CD4-positive, alpha-beta T cell (primary cell): ENCODE measurements around the gene AFAP1L1. TPM values are rescaled to one million over a fixed set of nuclear protein-coding genes. Genes with fewer than 3 reads are reported as not detected.
A peak's percentile ranks its signal among the peaks of the same experiment; 100 is the strongest.

Experiments used
- ATAC-seq: fragments of 200-7000 bp; cut with Tn5 transposase; one replicate; pipeline ENCODE4 v1.10.0; 2022; ENCODE audit warnings: mild to moderate bottlenecking; ENCODE audit not compliant: poor library complexity
- CTCF ChIA-PET: fragments of 350-600 bp; sonication (Branson Sonifier 250); formaldehyde crosslinking; loops from one replicate; lab custom pipeline; 2021; ENCODE audit warnings: antibody characterized with exemption, inconsistent platforms; lab: Charles Lee
- POLR2A ChIA-PET: fragments of 350-600 bp; sonication (Branson Sonifier 250); formaldehyde crosslinking; loops from one replicate; lab custom pipeline; 2021; ENCODE audit warnings: antibody characterized with exemption, inconsistent platforms; lab: Charles Lee
- DNase-seq, 14 experiments: peaks; one replicate each; pipeline ENCODE4 v3.0.0-alpha.2; 2013 to 2020; ENCODE audit warnings: mixed read lengths in 2 of 14
- H3K27ac ChIP-seq, 2 donors: one replicate each; pipeline versions ENCODE4 v1.5.1 to v1.7.0; 2013; ENCODE audit warnings: low read length in 2 of 2, low read depth in 1 of 2, mild to moderate bottlenecking in 1 of 2
- H3K27me3 ChIP-seq, 2 experiments: 1 replicate in 1 of 2; 2 replicates in 1 of 2; pipeline versions ENCODE4 v1.6.1 to v1.7.0; 2013; ENCODE audit warnings: low read length in 2 of 2, control low read depth in 1 of 2, mild to moderate bottlenecking in 1 of 2, moderate library complexity in 1 of 2; ENCODE audit not compliant: insufficient read depth in 2 of 2, control insufficient read depth in 1 of 2
- H3K36me3 ChIP-seq: one replicate; pipeline ENCODE4 v1.6.1; 2013; ENCODE audit warnings: low read length, control low read depth; ENCODE audit not compliant: insufficient read depth
- H3K4me1 ChIP-seq: one replicate; pipeline ENCODE4 v1.6.1; 2013; ENCODE audit warnings: low read length, control low read depth; ENCODE audit not compliant: insufficient read depth
- H3K4me3 ChIP-seq: one replicate; pipeline ENCODE4 v1.5.1; 2013; ENCODE audit warnings: mild to moderate bottlenecking, low read length, moderate library complexity
- H3K9me3 ChIP-seq, 2 experiments: 1 replicate in 1 of 2; 2 replicates in 1 of 2; pipeline versions ENCODE4 v1.6.1 to v1.7.0; 2013; ENCODE audit warnings: low read length in 2 of 2, mild to moderate bottlenecking in 2 of 2, control low read depth in 1 of 2, moderate library complexity in 1 of 2; ENCODE audit not compliant: control insufficient read depth in 1 of 2, insufficient read depth in 1 of 2
- H3K27ac Mint-ChIP-seq: one replicate; pipeline ENCODE4 v1.8.0; 2020; ENCODE audit warnings: mixed read lengths
- H3K27me3 Mint-ChIP-seq: one replicate; pipeline ENCODE4 v1.8.0; 2021; ENCODE audit warnings: mixed read lengths
- H3K36me3 Mint-ChIP-seq: one replicate; pipeline ENCODE4 v1.8.0; 2021; ENCODE audit warnings: low read depth, mixed read lengths
- H3K4me1 Mint-ChIP-seq: one replicate; pipeline ENCODE4 v1.8.0; 2021; ENCODE audit warnings: low read depth, mixed read lengths
- H3K4me3 Mint-ChIP-seq: one replicate; pipeline ENCODE4 v1.8.0; 2020; ENCODE audit warnings: mild to moderate bottlenecking, mixed read lengths
- H3K9me3 Mint-ChIP-seq: one replicate; pipeline ENCODE4 v1.8.0; 2020; ENCODE audit warnings: mixed read lengths
- intact Hi-C, 2 experiments: fragments of 100-400 bp; cut with DNase I in 1 of 2; cut with micrococcal nuclease in 1 of 2; formaldehyde crosslinking; loops; one replicate each; pipeline versions ENCODE4 v1.15.1 to v1.9.0; 2023 to 2025; cut with DNase I, micrococcal nuclease
- total RNA-seq, 174 experiments: library from RNA in 2 of 174; stranded (reverse) in 2 of 174; gene quantifications; one replicate each; pipeline ENCODE4 v1.2.3 and lab custom pipeline; 2021 to 2026
- TF ChIP-seq, protein P1 (sequence below): fragments of 200-600 bp; IDR thresholded peaks from one replicate; pipeline ENCODE4 v1.8.0; 2022; ENCODE audit warnings: antibody characterized with exemption, mild to moderate bottlenecking

AFAP1L1 gene
- total RNA-seq, 2 experiments from 2014 or later = 0.47 to 0.56 TPM

DNA sequence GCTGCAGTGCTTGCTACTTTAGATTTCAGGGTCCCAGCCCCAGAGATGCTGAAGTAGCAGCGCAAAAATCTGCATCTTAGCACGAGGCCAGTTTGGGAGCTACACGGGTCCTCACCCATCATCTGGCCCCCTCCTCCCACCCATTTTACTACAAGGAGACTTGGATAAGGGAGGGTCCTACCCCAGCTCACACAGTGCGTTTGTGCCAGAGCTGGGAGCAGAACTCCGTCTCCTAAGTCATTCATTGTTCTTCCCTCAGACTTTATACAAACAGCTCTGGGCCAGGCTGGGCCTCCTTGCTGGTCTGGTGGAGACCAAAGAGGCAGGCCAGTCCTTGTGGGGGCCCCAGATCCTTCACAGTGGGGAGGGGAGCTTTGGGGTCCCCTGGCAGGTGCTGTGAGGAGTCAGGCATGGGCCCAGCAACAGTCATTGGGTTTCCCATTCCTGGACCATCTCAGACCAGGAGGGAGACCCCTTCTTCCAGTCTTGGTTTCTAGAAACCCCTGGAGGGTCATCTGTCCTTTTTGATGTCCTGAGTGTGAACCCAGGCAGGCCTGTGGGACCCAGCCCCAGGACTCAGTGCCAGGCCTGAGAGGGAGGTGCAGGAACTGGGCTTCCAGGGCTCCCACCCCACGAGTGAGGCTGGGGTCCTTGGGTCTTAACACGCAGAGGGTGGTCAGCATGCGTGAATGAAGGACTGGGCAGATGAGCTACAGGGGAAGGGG is 109.8 kb downstream of the AFAP1L1 start:
- POLR2A ChIA-PET = interaction anchor here (1.1 to 1.5 kb wide), 3 partner anchors 13 to 42 kb away, joined by 3 to 4 read pairs (median 3); partner anchors contain the start of gene PCYOX1L
- intact Hi-C loops = loop anchor here in 1 of 2 experiments (2.0 kb wide), 1 partner anchor 51 kb away; no protein-coding TSS in a partner anchor

DNA sequence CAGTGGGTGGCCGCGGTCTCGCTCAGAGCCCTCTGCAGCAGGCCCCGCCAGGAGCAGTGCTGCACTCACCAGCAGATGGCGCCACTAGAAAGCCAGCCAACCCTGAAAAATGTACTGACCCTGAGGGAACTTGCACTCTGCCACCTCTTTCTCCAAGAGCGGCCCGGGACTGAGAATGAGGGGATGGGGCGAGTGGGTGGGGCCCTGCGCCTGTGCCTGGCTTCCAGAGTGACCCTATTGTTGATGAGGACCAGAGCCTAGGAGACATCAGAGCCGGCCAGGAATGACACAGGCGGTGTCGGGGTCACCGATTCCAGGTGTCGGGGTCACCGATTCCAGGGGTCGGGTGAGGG is 110.3 kb downstream of the AFAP1L1 start:
- POLR2A ChIA-PET = interaction anchor here (1.3 to 1.5 kb wide), 2 partner anchors 14 to 24 kb away, joined by 3 to 4 read pairs; partner anchors contain the start of gene PCYOX1L
- H3K27ac Mint-ChIP-seq = no peak overlapping the region
- peak; percentile 48 to 82 (median 69) for DNase-seq
- intact Hi-C loops = loop anchor here (1.0 to 2.0 kb wide), 2 partner anchors 51 to 182 kb away; no protein-coding TSS in a partner anchor
- peak; percentile 85 for ATAC-seq
- no peaks in the 10 kb centered on the region for H3K4me1 Mint-ChIP-seq
- no peaks in the 10 kb centered on the region for H3K27me3 Mint-ChIP-seq
- H3K9me3 Mint-ChIP-seq = no peaks in the 10 kb centered on the region
- Histone ChIP-seq H3K36me3 (no peaks in the 10 kb centered on the region), H3K27ac (no peak overlapping the region), H3K4me1 (peaks cover 7% of the 10 kb centered on the region), H3K9me3 (no peaks in the 10 kb centered on the region), H3K4me3 (no peak overlapping the region), H3K27me3 (no peaks in the 10 kb centered on the region)
- H3K36me3 Mint-ChIP-seq = peaks cover 4% of the 10 kb centered on the region
- H3K4me3 Mint-ChIP-seq = no peak overlapping the region
- CTCF ChIA-PET = interaction anchor here (0.6 to 1.8 kb wide), 5 partner anchors 13 to 240 kb away, joined by 3 to 8 read pairs (median 3); no protein-coding TSS in a partner anchor
- TF ChIP-seq, protein P1, sequence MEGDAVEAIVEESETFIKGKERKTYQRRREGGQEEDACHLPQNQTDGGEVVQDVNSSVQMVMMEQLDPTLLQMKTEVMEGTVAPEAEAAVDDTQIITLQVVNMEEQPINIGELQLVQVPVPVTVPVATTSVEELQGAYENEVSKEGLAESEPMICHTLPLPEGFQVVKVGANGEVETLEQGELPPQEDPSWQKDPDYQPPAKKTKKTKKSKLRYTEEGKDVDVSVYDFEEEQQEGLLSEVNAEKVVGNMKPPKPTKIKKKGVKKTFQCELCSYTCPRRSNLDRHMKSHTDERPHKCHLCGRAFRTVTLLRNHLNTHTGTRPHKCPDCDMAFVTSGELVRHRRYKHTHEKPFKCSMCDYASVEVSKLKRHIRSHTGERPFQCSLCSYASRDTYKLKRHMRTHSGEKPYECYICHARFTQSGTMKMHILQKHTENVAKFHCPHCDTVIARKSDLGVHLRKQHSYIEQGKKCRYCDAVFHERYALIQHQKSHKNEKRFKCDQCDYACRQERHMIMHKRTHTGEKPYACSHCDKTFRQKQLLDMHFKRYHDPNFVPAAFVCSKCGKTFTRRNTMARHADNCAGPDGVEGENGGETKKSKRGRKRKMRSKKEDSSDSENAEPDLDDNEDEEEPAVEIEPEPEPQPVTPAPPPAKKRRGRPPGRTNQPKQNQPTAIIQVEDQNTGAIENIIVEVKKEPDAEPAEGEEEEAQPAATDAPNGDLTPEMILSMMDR = peak; percentile 86

More for the DNA sequence above, 109.8 kb downstream of the AFAP1L1 start:
- Histone ChIP-seq H3K4me3 (no peak overlapping the region), H3K36me3 (peaks cover 1% of the 10 kb centered on the region), H3K4me1 (peaks cover 7% of the 10 kb centered on the region), H3K27ac (no peak overlapping the region), H3K27me3 (no peaks in the 10 kb centered on the region), H3K9me3 (no peaks in the 10 kb centered on the region)
- no peaks in the 10 kb centered on the region for H3K4me1 Mint-ChIP-seq
- no peak overlapping the region for H3K4me3 Mint-ChIP-seq
- TF ChIP-seq, protein P1 = no peak
- DNase-seq = no peak
- H3K27ac Mint-ChIP-seq = no peak overlapping the region
- no peaks in the 10 kb centered on the region for H3K9me3 Mint-ChIP-seq
- no peak for ATAC-seq
- peaks cover 4% of the 10 kb centered on the region for H3K36me3 Mint-ChIP-seq
- no peaks in the 10 kb centered on the region for H3K27me3 Mint-ChIP-seq
- CTCF ChIA-PET = interaction anchor here (0.8 to 1.8 kb wide), 3 partner anchors 14 to 183 kb away, joined by 3 to 8 read pairs (median 4); no protein-coding TSS in a partner anchor

GRCh38 chr5:149382517-149383220 is 111.0 kb downstream of the AFAP1L1 start:
- CTCF ChIA-PET = interaction anchor here (0.6 to 1.8 kb wide), 4 partner anchors 13 to 241 kb away, joined by 3 to 8 read pairs (median 4); no protein-coding TSS in a partner anchor

More at GRCh38 chr5:149382517-149383220, 111.0 kb downstream of the AFAP1L1 start:
- Mint-ChIP-seq H3K4me1 (no peaks in the 10 kb centered on the region), H3K9me3 (no peaks in the 10 kb centered on the region), H3K27me3 (no peaks in the 10 kb centered on the region), H3K4me3 (no peak overlapping the region), H3K27ac (no peak overlapping the region), H3K36me3 (no peaks in the 10 kb centered on the region)
- DNase-seq (peak in 1 of 14 experiments; percentile 15), ATAC-seq (no peak)
- no peak overlapping the region for H3K27ac ChIP-seq
- H3K36me3 ChIP-seq = no peaks in the 10 kb centered on the region
- peaks cover 7% of the 10 kb centered on the region for H3K4me1 ChIP-seq
- POLR2A ChIA-PET = no interaction called here
- intact Hi-C loops = loop anchor here (1.0 kb wide), 1 partner anchor 182 kb away; no protein-coding TSS in a partner anchor
- TF ChIP-seq, protein P1 = no peak
- no peaks in the 10 kb centered on the region for H3K9me3 ChIP-seq
- H3K4me3 ChIP-seq = no peak overlapping the region
- H3K27me3 ChIP-seq = peaks cover 0 to 2% of the 10 kb centered on the region in 2 experiments
